Fibroblast of skin of back (primary cell): ENCODE results near the gene PGGHG.
"Not testable (repeated sequence)": the region's sequence is repeated elsewhere in the genome, so short reads cannot be mapped to it uniquely, and the experiment has no call there.

ENCODE experiments used
- DNase-seq: peaks from one replicate; pipeline ENCODE4 v3.0.0-alpha.2; 2013

PGGHG gene

DNA sequence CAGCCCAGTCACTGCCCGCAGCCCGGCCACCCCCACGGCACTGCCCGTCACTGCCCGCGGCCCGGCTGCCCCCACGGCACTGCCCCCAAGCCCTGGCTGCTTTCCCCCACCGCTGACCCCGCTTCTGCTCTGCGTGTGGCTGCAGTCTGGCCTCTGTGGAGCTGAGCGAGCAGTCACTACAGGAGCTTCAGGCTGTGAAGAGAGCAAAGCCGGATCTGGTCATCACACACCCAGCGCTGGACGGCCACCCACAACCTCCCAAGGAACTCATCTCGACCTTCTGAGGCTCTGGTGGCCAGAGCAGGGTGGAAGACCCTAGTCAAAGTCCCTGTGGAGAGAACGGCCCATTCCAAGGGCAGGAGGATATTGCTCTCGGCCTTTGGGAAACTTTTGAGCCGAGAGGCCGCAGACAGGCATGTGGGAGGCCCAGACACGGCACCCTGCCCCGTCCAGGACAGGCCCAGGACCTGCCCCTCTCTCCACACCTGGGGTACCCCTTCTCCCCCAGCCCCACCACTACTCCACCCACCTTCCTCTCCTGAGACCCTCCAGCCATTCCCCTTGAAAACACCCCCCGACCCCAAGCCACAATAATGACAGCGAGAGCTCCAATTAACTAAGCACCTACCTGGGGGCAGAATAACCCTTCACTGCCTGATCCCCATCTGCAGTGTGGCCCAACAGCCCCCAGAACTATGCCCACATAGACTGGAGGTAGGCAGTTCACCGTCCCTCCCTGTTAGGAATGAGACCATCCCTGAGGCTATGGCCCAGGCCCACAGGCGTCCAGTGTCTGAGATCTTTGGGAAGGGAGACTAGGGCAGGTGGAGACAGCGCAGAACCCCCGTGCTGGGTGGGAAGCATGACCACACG is 3.7 kb upstream of the PGGHG start:
- no peak for DNase-seq

DNA sequence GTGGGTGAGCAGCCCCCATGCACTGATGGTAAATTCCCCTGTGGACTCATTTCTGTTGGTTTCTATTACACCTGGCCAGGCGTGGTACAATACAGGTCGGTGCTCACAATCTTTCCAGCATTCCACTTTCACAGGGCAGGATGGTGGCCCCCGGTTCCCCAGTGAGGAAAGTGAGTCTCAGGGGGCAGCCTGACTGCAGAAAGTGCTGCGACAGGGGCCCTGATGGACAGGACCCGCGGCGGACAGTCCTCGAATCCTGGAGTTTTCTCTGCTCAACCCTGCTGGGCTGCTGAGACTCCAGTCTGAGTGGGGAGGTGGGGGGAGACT is 3.1 kb upstream of the PGGHG start:
- no peak for DNase-seq

DNA sequence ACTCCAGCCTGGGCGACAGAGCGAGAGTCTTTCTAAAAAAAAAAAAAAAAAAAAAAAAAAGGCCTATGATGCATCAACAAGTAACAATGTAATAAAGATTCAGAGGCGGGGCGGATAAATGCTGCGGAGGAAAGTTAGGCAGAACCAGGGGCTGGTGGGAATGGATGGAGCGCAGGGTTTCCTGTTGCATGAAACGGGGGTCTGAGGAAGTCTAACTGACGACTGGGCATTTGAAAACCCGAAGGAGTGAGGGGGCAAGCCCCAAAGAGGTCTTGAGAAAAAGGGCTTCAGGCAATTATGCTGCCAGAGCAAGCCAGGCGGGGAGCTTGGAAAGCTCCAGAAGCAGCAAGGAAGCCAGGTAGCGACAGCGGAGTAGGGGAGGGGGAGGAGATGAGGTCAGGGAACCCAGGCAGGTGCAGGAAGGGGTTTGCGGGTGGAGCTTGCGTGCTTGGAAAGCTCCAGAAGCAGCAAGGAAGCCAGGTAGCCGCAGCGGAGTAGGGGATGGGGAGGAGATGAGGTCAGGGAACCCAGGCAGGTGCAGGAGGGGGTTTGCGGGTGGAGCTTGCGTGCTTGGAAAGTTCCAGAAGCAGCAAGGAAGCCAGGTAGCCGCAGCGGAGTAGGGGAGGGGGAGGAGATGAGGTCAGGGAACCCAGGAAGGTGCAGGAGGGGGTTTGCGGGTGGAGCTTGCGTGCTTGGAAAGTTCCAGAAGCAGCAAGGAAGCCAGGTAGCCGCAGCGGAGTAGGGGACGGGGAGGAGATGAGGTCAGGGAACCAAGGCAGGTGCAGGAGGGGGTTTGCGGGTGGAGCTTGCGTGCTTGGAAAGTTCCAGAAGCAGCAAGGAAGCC is 1.7 kb upstream of the PGGHG start:
- DNase-seq: not testable (repeated sequence)

DNA sequence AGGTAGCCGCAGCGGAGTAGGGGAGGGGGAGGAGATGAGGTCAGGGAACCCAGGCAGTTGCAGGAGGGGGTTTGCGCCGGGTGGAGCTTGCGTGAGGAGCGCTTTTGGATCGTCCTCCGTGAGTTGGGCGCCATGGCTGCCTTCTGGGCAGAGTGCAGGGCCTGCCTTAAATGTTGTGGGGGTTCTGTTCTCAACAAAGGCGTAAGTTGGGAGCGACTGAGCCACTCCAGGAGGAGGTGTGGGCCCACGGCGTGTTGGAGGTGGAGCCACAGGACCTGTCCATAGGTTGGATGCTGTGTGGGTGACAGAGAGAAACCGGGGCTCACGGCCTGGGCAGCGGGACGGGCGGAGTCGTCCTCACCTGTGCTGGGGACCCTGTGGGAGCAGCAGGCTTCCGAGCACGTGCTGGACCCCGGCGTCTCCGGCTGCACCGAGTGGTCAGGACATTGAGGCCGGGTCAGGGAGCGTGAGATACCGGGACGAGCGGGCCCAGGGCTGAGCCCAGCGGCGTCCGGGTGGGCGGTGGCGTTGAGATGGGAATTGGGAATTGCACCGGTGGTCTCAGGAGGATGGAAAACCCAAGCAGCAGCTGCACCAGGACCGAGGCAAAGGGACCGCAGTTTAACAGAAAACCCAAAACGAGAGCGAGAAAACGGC is 977 bp upstream of the PGGHG start:
- no peak for DNase-seq

DNA sequence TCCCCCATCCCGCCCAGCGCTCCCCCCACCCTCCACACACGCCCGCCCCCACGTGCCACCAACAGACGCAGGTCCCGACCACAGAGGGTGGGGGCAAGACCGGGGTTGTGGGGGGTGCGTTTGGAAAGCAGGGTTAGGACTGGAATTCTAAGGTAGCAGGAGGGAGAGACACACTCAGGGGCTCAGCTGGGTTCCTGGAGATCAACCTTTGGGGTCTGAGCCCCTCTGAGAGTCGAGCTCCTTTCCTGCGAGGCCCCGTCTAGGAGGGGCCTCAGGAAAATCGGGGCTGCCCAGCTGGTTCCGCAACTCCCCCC is 429 bp downstream of the PGGHG start:
- DNase-seq: no peak

DNA sequence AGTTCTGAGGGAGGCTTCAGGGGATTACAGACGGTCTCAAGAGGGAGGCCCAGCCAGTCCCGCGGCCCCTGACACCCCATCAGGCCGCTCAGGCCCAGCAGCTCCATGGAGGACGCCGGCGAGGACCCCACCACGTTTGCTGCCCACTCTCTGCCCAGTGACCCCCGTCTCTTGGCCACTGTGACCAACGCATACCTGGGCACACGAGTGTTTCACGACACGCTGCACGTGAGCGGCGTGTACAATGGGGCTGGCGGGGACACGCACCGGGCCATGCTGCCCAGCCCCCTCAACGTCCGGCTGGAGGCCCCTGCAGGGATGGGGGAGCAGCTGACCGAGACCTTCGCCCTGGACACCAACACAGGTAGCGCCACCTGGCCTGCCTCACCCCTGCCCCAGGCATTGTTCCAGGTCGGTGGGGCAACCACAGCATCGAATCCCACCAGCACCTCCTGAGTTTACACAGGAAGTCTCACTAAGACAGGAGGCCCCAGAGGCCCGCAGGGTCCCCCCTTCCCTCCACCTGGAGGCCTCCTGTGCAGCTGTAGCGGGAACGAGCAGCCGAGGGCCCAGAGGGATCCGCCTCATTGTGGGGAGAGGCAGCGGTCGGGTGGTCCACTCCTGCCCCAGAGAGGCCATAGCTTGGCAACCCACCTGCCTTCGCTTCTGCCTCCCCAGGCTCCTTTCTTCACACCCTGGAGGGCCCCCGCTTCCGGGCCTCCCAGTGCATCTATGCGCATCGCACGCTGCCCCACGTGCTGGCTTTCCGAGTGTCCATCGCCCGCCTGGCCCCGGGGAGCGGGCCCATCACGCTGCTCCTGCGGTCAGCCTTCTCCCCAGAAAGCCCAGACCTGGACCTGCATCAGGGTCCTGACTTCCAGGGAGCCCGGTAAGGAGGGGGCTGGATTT is 1.0 kb downstream of the PGGHG start:
- DNase-seq: no peak

DNA sequence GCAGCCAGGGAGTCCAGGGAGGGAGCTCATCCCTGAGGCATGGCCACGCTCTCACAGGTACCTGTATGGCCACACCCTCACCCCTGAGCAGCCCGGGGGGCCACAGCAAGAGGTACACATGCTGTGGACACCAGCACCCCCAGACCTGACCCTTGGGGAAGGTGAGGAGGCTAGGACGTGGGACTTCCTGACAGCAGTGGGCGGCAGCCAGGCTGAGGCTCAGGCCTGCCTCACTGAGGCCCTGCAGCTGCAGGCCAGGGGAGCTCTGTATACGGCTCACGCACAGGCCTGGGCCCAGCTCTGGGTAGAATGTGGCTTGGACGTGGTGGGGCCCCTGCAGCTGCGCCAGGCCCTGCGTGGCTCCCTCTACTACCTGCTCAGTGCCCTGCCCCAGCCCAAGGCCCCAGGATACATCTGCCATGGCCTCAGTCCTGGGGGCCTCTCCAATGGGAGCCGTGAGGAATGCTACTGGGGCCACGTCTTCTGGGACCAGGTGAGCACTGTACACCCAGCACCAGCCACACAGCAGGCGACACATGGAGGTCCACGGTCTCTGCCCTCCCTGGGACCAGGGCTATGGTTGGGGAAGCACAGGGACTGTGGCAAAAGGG is 1.8 kb downstream of the PGGHG start:
- DNase-seq: no peak

DNA sequence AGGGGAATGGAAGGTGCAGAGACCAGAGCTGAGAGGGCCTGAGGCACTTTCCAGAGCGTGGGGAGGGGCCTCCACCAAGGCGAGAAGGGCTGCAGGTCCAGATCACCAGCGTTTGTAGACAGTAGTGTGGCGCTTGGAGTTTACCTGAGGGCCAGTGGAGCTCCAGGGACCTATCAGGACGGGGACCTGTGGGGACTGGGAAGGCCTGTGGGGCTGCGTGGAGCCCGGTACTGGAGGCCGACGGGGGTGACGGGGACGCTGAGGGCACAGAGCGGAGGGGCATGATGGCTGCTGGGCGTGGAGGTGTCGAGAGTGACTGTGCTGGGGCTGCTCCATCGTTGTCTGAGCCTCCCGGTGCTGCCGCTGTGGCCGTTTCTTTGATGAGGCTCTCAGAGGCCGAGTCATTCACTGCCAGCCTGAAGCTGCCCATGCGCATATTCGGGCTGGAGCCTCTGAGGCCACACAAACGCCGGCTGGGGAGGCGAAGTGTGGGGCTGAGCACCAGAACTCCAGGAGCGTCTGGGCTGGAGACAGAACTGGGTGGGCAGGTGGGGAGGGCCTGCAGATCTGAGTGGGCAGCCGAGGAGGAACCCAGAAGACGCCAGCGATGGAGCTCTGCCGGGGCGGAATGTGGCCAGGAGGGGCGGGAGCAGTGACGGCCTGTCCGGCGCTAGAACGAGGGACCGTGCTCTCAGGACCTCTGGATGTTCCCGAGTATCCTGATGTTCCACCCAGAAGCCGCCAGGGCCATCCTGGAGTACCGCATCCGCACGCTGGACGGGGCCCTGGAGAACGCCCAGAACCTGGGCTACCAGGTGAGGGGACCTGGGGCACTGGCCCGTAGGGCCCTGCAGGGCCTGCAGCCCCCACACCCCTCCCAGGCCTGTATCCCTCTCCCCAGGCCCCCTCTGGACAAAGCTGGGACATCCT is 2.6 kb downstream of the PGGHG start:
- DNase-seq: no peak

DNA sequence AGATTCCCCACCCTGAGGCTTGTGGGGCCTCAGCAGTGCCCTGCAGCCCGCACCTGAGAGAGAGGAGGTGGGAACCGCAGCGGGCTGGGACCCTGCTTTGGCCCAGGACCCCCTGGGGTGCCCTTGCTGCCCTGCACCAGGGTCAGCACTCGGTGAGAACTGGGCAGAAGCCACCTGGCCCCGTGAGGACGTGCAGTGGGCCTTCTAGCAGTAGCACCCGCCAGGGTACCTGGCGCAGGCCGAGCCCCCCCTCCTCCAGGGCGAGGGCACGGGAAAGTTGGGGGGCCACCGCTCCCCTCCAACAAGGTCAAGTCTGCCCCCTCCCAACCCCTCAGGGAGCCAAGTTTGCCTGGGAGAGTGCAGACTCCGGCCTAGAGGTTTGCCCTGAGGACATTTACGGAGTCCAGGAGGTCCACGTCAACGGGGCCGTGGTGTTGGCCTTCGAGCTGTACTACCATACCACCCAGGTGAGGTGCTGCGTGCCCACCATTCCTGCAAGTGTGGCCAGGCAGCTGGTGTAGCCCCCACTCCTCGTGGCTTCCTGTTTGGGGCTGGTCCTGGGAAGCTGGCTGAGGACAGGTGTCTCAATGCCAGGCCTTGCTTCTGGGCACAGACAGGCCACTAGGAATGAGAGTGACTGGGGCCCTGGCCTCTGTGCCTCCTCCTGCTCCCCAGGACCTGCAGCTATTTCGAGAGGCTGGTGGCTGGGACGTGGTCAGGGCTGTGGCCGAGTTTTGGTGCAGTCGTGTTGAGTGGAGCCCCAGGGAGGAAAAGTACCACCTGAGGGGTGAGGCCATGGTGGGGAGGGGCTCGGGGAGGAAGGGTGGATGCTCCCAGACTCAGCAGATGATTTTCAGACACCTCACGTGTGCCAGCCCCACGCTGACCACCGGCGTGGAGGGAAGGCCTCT is 3.5 kb downstream of the PGGHG start:
- DNase-seq: no peak

DNA sequence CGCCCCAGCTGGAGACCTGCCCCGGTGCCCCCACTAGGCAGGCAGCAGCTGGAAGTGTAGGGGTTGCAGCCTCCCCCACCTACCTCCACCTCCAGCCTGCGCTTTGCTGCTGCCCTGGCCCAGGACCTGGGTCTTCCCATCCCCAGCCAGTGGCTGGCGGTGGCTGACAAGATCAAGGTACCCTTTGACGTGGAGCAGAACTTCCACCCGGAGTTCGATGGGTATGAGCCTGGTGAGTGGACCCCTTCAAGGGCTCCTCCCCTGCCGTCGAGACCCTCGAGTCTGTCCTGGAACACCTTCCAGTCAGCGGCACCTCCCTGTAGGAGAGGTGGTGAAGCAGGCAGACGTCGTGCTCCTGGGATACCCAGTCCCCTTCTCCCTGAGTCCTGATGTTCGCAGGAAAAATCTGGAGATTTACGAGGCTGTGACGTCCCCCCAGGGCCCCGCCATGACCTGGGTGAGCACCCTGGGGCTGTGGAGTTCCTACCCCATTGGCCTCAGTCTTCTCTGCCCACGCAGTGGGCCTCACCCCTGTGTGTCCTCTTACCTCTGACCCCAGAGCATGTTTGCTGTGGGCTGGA is 4.4 kb downstream of the PGGHG start:
- DNase-seq: no peak

DNA sequence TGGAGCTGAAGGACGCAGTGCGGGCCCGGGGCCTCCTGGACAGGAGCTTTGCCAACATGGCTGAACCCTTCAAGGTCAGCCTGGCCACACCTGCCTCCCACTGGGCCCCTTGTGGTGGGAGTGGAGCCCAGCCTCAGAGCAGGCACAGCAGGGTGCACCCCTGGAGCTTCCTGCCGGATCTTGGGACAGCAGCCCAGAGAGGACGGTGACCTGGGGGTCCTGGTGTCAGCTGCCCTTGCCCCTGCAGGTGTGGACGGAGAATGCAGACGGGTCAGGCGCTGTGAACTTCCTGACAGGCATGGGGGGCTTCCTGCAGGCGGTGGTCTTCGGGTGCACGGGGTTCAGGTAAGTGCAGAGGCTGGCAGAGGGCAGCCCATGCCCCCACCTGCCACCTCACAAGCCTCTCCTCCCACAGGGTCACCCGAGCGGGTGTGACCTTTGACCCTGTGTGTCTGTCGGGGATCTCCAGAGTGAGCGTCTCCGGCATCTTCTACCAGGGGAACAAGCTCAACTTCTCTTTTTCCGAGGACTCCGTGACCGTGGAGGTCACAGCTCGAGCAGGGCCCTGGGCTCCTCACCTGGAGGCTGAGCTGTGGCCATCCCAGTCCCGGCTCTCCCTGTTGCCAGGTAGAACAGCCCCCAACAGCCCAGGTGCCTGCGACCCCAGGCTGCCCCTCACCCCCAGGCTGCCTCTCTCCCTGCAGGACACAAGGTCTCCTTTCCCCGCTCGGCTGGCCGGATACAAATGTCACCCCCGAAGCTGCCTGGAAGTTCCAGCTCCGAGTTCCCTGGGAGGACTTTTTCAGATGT is 5.1 kb downstream of the PGGHG start:
- no peak for DNase-seq

DNA sequence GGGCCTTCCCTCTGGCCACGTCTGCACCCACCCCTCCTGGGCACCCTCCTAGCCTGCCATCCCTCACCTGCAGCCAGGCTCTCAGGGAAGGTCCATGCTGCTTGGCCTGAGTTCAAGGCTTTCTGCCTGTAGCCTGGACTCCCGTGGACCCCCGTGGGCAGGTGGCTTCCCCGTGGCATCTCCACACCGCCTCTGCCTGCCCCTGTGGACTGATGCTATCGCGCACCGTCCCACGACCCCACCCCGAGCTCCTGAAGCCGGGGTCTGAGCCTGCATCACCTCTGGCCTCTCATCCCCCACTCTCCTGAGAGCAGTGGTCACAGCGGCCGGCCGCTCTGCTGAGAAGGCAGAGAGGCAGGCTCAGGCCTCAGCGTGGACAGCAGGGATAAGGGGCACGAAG is 5.9 kb downstream of the PGGHG start:
- DNase-seq: no peak

DNA sequence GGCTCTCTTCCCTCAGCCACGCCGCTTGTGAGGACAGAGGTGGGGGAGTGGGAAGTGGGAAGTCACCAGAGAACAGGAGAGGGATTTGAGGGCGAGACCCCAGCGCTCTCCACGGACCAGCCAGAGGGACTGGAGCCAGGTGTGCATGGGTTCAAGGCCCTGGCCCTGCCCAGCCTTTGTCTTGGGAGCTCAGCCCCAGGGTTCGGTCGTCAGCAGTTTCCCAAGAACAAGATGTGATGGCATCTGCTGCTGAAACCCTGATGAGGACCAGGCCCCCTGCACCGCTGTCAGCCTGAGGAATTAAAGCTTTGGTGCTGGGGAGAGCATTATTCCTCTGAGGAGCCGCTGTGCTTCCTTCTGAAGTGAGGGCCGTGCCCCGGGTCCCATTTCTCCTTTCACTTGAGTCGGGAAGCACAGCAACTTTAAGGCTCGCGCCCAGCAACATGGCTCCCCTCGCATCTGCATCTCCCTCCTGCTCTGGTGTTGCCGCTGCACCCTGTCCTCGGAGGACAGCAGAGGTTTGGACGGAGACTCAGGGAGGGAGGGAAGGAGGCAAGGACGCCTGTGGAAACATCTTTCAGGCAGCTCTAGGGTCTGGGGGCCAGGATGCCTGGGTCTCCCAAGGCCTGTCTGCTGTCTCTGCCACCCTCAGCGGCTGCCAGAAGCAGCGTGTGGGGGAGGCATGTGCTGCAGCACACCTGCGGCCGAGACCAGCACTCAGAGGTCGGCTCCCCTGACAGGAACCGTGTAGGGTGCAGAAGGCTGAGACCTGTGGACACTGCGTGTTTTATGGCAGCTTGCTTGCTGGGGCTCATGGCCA is 6.6 kb downstream of the PGGHG start:
- no peak for DNase-seq

DNA sequence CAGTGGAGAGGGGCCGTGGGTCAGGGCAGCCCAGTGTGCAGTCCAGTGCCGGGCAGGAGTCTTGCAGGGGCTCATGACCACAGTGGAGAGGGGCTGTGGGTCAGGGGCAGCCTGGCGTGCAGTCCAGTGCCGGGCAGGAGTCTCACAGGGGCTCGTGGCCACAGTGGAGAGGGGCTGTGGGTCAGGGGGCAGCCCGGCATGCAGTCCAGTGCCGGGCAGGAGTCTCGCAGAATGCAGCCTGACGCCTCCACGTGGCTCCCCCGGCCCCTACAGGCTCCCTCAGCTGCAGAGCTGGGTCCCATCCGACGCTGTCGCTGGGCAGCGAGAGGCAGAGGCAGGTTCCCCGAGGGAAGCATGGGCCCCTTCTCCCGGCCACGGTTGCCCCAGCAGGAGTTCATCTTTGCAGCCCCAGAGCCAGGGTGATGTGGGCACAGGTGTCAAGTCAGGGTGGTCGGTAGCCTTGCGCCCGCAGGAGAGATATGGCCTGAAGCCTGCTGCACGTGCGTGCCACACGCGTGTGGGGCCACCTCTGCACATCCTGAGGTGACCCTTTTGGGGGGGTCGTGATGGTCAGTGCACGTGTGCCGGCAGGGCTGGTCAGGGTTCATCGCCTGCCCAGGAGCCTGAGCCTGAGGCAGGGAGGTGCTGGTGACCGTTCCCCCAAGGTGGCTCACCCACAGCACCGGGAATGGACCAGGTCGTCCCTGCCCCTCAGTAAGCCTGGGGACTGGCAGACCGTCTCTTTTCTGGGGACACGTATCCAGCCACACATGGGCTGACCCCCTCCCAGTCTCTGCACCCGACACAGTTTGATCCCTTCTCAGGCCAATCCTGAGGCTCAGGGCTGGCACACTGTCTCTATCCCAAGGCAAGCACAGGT is 7.5 kb downstream of the PGGHG start:
- no peak for DNase-seq

DNA sequence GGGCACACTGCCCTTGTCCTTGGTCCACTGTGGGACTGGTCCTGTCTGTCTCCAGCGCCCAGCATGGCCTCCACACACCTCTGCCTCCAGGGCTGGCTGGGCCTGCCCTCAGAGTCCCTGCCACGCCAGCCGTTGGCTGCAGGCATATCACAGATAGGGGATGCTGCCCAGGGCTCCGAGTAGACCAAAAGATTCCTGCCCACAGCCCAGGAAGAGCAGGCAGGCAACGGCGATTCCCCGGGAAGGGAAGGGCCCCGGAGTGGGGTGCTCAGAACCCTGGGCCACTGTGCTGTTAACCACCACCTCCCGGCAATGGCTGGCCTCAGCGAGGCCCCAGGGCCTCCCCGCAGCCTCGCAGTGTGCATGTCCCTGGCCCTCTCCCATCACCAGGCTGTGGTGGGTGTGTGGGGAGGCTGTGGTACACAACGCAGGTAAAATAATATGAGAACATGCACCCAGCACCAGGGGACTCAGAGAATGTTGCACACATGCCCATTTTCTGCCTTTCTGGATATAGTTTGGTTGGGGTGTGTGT is 8.2 kb downstream of the PGGHG start:
- DNase-seq: no peak
